ENCODE results near the gene DPP9. TPM values are rescaled to one million over a fixed set of nuclear protein-coding genes. Genes with fewer than 3 reads are reported as not detected.

The DPP9 gene
- total and polyA plus RNA-seq, 2 of the 13 experiments (the other 11 are each of a cell fraction or from before 2014, with no cell fraction given) = 8.4 to 25.8 TPM

DNA sequence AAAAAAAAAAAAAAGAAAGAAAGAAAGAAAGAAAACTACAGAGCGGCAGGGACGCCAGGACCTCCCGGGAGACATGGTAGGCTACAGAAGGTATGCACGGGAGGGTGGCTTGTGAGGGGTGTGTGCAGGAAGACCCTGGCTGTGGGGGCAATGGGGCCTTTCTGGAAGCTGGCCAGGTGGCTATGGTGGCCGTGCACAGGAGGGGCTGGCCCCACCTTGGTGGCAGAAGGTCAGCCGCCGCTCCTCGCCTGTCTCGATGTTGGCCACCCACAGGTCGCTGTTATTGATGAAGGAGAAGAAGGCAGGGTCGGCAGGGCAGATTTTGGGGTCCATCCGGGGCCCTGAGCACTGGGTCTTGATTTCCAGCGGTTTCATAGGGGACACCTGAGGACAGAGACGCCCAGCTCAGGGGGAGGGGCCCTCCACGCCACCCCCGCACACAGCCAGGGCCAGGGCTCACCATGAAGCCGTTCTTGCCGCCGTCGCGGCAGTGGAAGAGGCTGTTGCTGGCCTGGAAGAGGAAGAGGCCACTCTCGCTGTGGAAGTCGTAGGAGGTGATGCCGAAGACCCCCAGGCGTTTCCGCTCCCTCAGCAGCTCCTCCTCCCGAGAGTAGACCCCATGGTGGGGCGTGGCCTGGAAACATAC, 19.8 kb downstream of the DPP9 start:
- peak overlapping the region; percentile 70 for H3K27ac ChIP-seq (ENCODE audit: extremely low read length, insufficient read depth, low read length)

More for the DNA sequence above, 19.8 kb downstream of the DPP9 start:
- H3K4me2 ChIP-seq (ENCODE audit: low read depth, low read length) = no peak overlapping the region
- H3K4me1 ChIP-seq (ENCODE audit: insufficient read depth, low read length) = peaks cover 43% of the 10 kb centered on the region
- ChIA-PET POLR2A (no interaction called here), CTCF (ENCODE audit: low intra/inter-chr PET ratio, low total read pairs) (no interaction called here)
- H3K79me2 ChIP-seq (ENCODE audit: insufficient read depth, low read length) = no peaks in the 10 kb centered on the region
- 97% methylated on average over 26 of the region's 28 CpGs for WGBS (ENCODE audit: low lambda C conversion rate)
- ATAC-seq (no peak), DNase-seq (ENCODE audit: low spot score) (no peak), FAIRE-seq (no peak)
- H3K9ac ChIP-seq (ENCODE audit: insufficient read depth, low read depth, low read length) = no peak overlapping the region
- H3K36me3 ChIP-seq (replicated peaks in 1 of 2; ENCODE audit: control insufficient read depth in 1 of 2, insufficient read depth in 2 of 2, low read length in 2 of 2) = peaks cover 21 to 48% of the 10 kb centered on the region in 2 experiments
- TF ChIP-seq, protein P1, sequence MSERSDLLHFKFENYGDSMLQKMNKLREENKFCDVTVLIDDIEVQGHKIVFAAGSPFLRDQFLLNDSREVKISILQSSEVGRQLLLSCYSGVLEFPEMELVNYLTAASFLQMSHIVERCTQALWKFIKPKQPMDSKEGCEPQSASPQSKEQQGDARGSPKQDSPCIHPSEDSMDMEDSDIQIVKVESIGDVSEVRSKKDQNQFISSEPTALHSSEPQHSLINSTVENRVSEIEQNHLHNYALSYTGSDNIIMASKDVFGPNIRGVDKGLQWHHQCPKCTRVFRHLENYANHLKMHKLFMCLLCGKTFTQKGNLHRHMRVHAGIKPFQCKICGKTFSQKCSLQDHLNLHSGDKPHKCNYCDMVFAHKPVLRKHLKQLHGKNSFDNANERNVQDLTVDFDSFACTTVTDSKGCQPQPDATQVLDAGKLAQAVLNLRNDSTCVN (CRISPR knock-in tag; IDR thresholded peaks at IDR 0.05; ENCODE audit: borderline replicate concordance) = no peak
- TF ChIP-seq ZFP1 (CRISPR knock-in tag; IDR thresholded peaks at IDR 0.05) = no peak
- peak; percentile 36 for TF ChIP-seq AGO2 (optimal IDR thresholded peaks at IDR 0.05; ENCODE audit: low read depth, low read length)
- peak; percentile 51; the same call in 1 of the 2 replicates for TF ChIP-seq ZBTB38 (CRISPR knock-in tag; IDR thresholded peaks at IDR 0.05)
- TF ChIP-seq, protein P2, sequence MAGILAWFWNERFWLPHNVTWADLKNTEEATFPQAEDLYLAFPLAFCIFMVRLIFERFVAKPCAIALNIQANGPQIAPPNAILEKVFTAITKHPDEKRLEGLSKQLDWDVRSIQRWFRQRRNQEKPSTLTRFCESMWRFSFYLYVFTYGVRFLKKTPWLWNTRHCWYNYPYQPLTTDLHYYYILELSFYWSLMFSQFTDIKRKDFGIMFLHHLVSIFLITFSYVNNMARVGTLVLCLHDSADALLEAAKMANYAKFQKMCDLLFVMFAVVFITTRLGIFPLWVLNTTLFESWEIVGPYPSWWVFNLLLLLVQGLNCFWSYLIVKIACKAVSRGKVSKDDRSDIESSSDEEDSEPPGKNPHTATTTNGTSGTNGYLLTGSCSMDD (CRISPR knock-in tag; IDR thresholded peaks at IDR 0.05) = no peak
- TF ChIP-seq ZNF432 (CRISPR knock-in tag; IDR thresholded peaks at IDR 0.05; ENCODE audit: borderline replicate concordance) = no peak
- TF ChIP-seq ZFP36 (IDR thresholded peaks at IDR 0.05; ENCODE audit: borderline replicate concordance, low read depth, low read length, partially characterized antibody) = no peak
- no peak for TF ChIP-seq ZMYM4 (CRISPR knock-in tag; IDR thresholded peaks at IDR 0.05)
- TF ChIP-seq HNF4A (CRISPR knock-in tag; IDR thresholded peaks at IDR 0.05) = no peak
- no peak overlapping the region for H3K4me3 ChIP-seq (replicated peaks in 1 of 3; ENCODE audit: insufficient read depth in 1 of 3, low read depth in 2 of 3, low read length in 3 of 3)
- in situ Hi-C loops (cut with HindIII; ENCODE audit: extremely low pct_ligation_motif_present, low pct_unique_long_range_greater_than_20kb) (no loop called here), intact Hi-C loops (cut with micrococcal nuclease; ENCODE audit: unreplicated experiment) (no loop called here)
- no peak overlapping the region for H2AFZ ChIP-seq (ENCODE audit: low read length)
- BruUV-seq (replicated peaks) = no TSS peak
- no peaks in the 10 kb centered on the region for H3K27me3 ChIP-seq (ENCODE audit: control insufficient read depth in 1 of 2, insufficient read depth in 2 of 2, low read length in 2 of 2)
- H4K20me1 ChIP-seq (ENCODE audit: insufficient read depth, low read length) = no peaks in the 10 kb centered on the region
- no peaks in the 10 kb centered on the region for H3K9me3 ChIP-seq (ENCODE audit: low read length)
